GM18861 (cell line): Measurements from ENCODE around the gene GRIA1.
A peak's percentile ranks its signal among the peaks of the same experiment; 100 is the strongest.
"Not testable (repeated sequence)": the region's sequence is repeated elsewhere in the genome, so short reads cannot be mapped to it uniquely, and the experiment has no call there.

Source experiments
- ATAC-seq: cut with Tn5 transposase; IDR thresholded peaks from one replicate; pipeline ENCODE4 v1.9.1; 2021; ENCODE audit not compliant: unreplicated experiment

Gene GRIA1

GRCh38 chr5:153816870-153817269 is 326.4 kb downstream of the GRIA1 start:
- ATAC-seq, result no peak

GRCh38 chr5:153818626-153819025 is 328.2 kb downstream of the GRIA1 start:
- ATAC-seq, result no peak

- no peak for ATAC-seq
Observed at GRCh38 chr5:153823036-153823435, 332.6 kb downstream of the GRIA1 start.

GRCh38 chr5:153824909-153825308 is 334.4 kb downstream of the GRIA1 start:
- no peak for ATAC-seq

GRCh38 chr5:153827397-153827796 is 336.9 kb downstream of the GRIA1 start:
- no peak for ATAC-seq

- no peak for ATAC-seq
Observed at GRCh38 chr5:153829510-153830065, 339.1 kb downstream of the GRIA1 start.

- peak; percentile 89 for ATAC-seq
Observed at GRCh38 chr5:153831973-153832372, 341.5 kb downstream of the GRIA1 start.

- no peak for ATAC-seq
Observed at GRCh38 chr5:153835891-153836515, 345.5 kb downstream of the GRIA1 start.

GRCh38 chr5:153849303-153850113 is 359.0 kb downstream of the GRIA1 start:
- not testable (repeated sequence) for ATAC-seq

GRCh38 chr5:153860195-153860886 is 369.9 kb downstream of the GRIA1 start:
- ATAC-seq, result no peak

GRCh38 chr5:153862906-153863305 is 372.4 kb downstream of the GRIA1 start:
- ATAC-seq, result not testable (repeated sequence)
